ENCODE measurements around the gene THSD4. TPM values are rescaled to one million over a fixed set of nuclear protein-coding genes. Genes with fewer than 3 reads are reported as not detected.

THSD4 gene
- total and polyA plus RNA-seq, 7 donors, result 0.21 to 3.1 (median 1.8) TPM

DNA sequence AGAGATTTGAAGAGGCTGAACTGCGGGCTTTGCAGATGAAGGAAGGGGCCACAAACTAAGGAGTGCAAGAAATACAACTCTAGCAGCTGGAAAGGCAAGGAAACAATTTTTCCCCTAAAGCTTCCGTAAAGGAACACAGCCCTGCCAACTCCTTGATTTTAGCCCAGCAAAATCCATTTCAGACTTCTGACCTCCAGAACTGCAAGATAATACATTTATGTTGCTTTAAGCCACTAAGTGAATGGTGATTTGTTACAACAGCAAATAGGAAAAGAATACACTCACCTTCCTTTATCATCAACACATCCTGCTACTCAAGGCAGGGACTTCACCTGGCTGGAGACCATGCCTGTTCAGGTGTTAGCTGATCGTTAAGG, 575.8 kb downstream of the THSD4 start:
- intact Hi-C loops (cut with DNase I), result no loop called here
- 70 to 73% (median 73%) methylated on average over 3 of the region's 3 CpGs for WGBS, 3 donors
- TF ChIP-seq, protein P1, sequence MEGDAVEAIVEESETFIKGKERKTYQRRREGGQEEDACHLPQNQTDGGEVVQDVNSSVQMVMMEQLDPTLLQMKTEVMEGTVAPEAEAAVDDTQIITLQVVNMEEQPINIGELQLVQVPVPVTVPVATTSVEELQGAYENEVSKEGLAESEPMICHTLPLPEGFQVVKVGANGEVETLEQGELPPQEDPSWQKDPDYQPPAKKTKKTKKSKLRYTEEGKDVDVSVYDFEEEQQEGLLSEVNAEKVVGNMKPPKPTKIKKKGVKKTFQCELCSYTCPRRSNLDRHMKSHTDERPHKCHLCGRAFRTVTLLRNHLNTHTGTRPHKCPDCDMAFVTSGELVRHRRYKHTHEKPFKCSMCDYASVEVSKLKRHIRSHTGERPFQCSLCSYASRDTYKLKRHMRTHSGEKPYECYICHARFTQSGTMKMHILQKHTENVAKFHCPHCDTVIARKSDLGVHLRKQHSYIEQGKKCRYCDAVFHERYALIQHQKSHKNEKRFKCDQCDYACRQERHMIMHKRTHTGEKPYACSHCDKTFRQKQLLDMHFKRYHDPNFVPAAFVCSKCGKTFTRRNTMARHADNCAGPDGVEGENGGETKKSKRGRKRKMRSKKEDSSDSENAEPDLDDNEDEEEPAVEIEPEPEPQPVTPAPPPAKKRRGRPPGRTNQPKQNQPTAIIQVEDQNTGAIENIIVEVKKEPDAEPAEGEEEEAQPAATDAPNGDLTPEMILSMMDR (IDR thresholded peaks at IDR 0.05), result no peak
- Histone ChIP-seq H3K4me1 (peaks cover 8% of the 10 kb centered on the region), H3K36me3 (ENCODE audit: insufficient read depth in 1 of 2, low read depth in 1 of 2) (no peaks in the 10 kb centered on the region), H3K27ac (no peak overlapping the region), H3K9me3 (no peaks in the 10 kb centered on the region), H3K4me3 (no peak overlapping the region), H3K27me3 (ENCODE audit: insufficient read depth in 3 of 3, low read length in 2 of 3) (peaks cover 0 to 2% (median 0%) of the 10 kb centered on the region in 3 donors)
- ATAC-seq (peak in 1 of 4 donors; percentile 31), DNase-seq (no peak)

- Histone ChIP-seq H3K27me3 (ENCODE audit: insufficient read depth in 3 of 3, low read length in 2 of 3) (peaks cover 0 to 2% (median 0%) of the 10 kb centered on the region in 3 donors), H3K27ac (no peak overlapping the region), H3K4me3 (no peak overlapping the region), H3K36me3 (ENCODE audit: insufficient read depth in 1 of 2, low read depth in 1 of 2) (no peaks in the 10 kb centered on the region), H3K9me3 (no peaks in the 10 kb centered on the region), H3K4me1 (peaks cover 8% of the 10 kb centered on the region)
- intact Hi-C loops (cut with DNase I), result no loop called here
- 20 to 30% (median 23%) methylated on average over 12 of the region's 12 CpGs for WGBS, 3 donors
- peak; percentile 7 to 49 (median 37) for ATAC-seq
- TF ChIP-seq, protein P1 (IDR thresholded peaks at IDR 0.05), result no peak
- peak in 1 of 2 donors; percentile 13 for DNase-seq
Measured at GRCh38 chr15:71691458-71692417, 576.5 kb downstream of the THSD4 start.

DNA sequence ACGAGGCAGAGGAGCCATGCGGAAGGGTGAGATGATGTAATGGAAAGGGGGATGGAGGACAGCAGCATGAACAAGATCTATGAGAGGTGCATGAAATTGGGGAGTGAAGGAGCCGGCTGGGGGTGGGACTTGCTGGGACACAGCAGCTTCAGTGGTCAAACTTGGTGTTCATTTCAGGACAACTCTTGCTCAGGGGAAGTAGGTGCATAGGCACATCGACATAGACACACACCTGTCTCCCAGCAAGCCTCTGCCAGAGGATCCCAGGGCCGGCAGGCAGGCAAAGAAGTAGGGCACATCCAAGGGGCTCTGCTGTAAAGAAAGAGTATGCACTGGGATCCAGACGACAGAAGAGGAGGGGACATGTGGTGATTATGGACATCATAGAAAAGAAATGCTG, 582.0 kb downstream of the THSD4 start:
- WGBS, 3 donors, result 66 to 76% (median 69%) methylated on average over 6 of the region's 6 CpGs
- ATAC-seq, result no peak
- intact Hi-C loops (cut with DNase I), result no loop called here
- TF ChIP-seq, protein P1 (IDR thresholded peaks at IDR 0.05), result no peak
- no peaks in the 10 kb centered on the region for H3K36me3 ChIP-seq (ENCODE audit: insufficient read depth in 1 of 2, low read depth in 1 of 2)
- peaks cover 0 to 2% (median 0%) of the 10 kb centered on the region in 3 donors for H3K27me3 ChIP-seq (ENCODE audit: insufficient read depth in 3 of 3, low read length in 2 of 3)
- no peaks in the 10 kb centered on the region for H3K4me1 ChIP-seq
- H3K27ac ChIP-seq, result no peak overlapping the region
- no peak overlapping the region for H3K4me3 ChIP-seq
- H3K9me3 ChIP-seq, result no peaks in the 10 kb centered on the region
- DNase-seq, result no peak

- intact Hi-C loops (cut with DNase I), result no loop called here
- H3K36me3 ChIP-seq (ENCODE audit: insufficient read depth in 1 of 2, low read depth in 1 of 2), result no peaks in the 10 kb centered on the region
- peaks cover 0 to 2% (median 0%) of the 10 kb centered on the region in 3 donors for H3K27me3 ChIP-seq (ENCODE audit: insufficient read depth in 3 of 3, low read length in 2 of 3)
- no peak overlapping the region for H3K27ac ChIP-seq
- WGBS, 3 donors, result 85 to 93% (median 88%) methylated on average over 3 of the region's 3 CpGs
- ATAC-seq (no peak), DNase-seq (no peak)
- no peaks in the 10 kb centered on the region for H3K9me3 ChIP-seq
- no peak overlapping the region for H3K4me3 ChIP-seq
- no peaks in the 10 kb centered on the region for H3K4me1 ChIP-seq
- TF ChIP-seq, protein P1 (IDR thresholded peaks at IDR 0.05), result no peak
Measured at GRCh38 chr15:71698030-71698429, 582.8 kb downstream of the THSD4 start.
